GM19240 (cell line): ENCODE measurements around the gene CHCHD6.
"Not testable (repeated sequence)": the region's sequence is repeated elsewhere in the genome, so short reads cannot be mapped to it uniquely, and the experiment has no call there.

Experiments used
- DNase-seq: peaks from one replicate; pipeline ENCODE4 v3.0.0; 2011; ENCODE audit warnings: low spot score; ENCODE audit not compliant: insufficient read length

Gene CHCHD6

DNA sequence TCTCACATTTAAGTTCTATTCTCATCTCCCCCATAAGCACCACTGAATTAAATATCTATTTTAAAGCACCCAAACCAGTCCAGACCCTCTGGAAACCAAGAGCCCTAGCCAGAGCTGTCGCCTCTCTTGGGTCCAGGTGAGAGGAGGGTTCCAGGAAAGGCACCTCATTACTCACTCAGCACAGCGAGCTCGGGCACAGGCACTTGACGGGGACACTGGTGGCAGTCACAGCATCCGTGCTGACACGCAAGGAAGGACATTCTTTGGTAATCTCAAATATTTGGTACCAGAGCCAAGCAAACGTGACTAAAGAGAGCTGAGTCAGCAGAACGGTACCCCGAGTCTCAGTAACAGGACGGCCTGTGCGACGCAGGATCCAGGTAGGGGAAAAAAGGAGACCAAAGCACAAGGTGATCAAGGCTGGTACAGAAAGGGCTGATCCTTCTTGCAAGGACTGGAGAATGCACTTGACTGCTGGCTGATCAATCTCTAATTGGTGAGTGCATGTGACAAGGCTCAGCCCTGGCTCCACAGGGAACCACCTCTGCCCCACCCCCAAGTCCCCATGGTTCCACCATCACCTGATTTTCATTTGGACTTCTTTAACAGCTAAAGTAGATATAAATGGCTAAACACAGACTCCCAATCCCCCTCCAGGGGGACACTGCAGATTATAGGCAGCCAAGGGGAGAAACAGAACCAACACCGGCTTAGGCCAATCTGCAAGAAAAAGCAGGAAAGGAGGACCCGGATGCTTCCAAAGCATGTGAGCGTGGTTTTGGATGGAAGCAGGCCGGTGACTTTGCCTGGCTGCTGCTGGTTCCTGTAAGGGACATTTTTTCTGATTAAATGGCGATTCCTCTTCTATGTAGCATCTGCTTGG lies 61.4 kb downstream of the CHCHD6 start:
- no peak for DNase-seq

GRCh38 chr3:126766653-126767052 lies 62.6 kb downstream of the CHCHD6 start:
- DNase-seq = no peak

- no peak for DNase-seq
Observed at GRCh38 chr3:126768903-126769302, 64.9 kb downstream of the CHCHD6 start.

DNA sequence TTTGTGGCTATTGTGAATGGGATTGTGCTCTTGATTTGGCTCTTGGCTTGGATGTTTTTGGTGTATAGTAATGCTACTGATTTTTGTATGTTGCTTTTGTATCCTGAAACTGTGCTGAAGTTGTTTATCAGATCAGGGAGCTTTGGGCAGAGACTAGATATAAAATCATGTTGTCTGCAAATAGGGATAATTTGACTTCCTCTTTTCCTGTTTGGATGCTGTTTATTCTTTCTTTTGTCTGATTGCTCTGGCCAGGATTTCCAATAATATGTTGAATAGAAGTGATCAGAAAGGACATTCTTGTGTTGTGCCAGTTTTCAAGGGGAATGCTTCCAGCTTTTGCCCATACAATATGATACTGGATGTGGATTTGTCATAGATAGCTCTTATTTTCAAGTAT lies 66.1 kb downstream of the CHCHD6 start:
- no peak for DNase-seq

GRCh38 chr3:126773167-126773566 lies 69.1 kb downstream of the CHCHD6 start:
- no peak for DNase-seq

GRCh38 chr3:126773783-126774182 lies 69.7 kb downstream of the CHCHD6 start:
- DNase-seq = no peak

- no peak for DNase-seq
Observed at GRCh38 chr3:126777366-126777765, 73.3 kb downstream of the CHCHD6 start.

- no peak for DNase-seq
Observed at GRCh38 chr3:126780666-126781065, 76.6 kb downstream of the CHCHD6 start.

DNA sequence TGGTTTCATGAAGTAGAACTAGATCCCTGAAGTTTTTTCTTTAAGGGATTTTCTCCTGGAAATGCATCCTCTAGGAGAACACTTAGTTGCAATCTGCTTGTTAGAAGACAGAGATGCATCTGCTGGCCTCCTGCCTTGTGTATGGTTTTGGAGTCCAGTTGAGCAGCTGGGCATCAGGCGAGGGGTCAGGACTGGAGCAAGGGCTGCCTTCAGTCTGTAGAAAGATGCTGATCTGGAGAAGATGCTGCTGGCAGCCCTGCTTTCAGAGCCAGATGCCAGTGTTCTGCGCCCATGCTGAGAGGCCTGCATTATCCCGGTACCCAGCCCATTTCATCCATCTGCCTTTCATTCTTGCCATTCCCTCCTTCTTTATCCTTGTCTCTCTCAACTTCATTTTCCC lies 77.4 kb downstream of the CHCHD6 start:
- no peak for DNase-seq

DNA sequence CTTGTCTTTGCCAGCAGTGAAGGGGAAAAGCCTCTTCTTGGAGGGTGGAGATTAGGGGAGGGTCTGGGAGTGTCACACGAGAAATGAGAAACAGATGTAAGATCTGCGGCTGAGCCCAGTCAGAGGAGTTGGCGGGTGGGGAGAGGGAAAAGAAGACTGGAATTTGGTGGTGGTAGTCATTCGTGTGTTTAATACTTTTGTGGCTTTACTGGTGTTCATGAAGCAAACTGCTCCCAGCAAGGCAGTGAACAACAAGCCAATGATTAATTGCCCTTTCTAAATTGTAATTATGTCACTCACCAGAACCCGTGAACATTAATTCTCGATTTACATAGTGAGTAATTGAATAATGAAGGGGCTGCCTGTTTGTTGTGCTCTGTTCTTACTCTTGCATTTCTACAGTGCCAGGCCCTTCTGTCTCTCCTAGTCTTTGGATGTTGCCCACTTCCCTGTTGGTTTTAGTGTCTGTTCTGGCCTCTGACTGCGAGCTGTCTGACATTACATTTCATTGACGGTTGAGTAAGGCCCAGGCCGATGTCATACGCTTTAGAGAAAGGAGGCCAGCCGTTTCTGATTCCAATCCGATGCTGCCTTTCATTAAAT lies 78.0 kb downstream of the CHCHD6 start:
- no peak for DNase-seq

DNA sequence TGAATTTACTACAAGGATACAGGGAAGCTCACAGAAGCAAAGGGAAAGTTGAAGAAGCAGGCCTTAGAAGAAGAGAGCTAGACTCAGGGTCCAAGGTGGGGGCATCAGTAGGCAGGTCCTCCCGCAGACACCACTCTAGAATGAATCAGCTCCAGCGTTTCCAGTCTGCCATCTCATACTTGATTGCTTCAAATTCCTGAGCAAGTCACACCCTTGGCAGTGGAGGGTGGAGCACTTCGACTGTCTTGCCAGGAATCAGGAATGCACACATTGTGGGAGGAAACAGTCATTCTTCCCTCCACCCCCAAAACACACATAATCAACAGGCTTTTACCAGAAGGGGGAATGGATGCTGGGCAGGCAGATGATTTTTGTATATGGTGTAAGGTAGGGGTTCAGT lies 78.5 kb downstream of the CHCHD6 start:
- DNase-seq = no peak

DNA sequence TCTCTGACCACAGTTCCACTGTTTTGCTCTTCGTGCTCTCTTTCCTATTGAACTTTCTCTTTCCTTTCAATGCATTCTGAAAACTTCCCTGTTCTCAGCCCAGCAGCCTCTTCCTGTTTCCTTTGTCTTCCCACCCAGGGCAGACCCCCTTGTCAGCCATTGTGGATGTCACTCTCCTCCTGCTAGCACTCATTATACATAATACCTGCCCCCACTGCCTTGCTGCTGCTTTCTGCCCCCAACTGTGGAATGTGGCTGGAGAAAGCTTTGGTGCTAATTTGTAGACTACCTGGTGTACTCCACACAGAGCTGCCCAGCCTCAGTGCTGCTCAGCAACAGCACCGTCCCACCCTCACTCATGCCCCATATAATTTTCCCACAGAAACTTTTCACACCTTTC lies 80.2 kb downstream of the CHCHD6 start:
- no peak for DNase-seq

- DNase-seq = not testable (repeated sequence)
Observed at GRCh38 chr3:126791320-126791719, 87.3 kb downstream of the CHCHD6 start.

DNA sequence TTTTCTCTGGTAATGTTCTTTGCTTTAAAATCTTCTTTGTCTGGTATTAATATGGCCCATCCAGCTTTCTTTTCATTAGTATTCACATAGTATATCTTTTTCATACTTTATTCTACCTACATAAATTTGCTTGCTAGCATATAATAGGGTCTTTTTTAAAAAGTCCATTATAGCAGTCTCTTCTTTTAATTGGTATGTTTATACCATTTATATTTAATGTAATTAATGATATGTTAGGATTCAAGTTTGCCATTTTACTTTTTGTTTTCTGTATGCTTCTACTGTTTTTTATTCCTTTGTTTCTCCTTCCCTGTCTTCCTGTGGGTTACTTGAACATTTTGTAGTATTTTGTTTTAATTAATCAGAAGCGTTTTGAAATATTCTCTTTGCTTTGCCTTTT lies 89.0 kb downstream of the CHCHD6 start:
- no peak for DNase-seq

DNA sequence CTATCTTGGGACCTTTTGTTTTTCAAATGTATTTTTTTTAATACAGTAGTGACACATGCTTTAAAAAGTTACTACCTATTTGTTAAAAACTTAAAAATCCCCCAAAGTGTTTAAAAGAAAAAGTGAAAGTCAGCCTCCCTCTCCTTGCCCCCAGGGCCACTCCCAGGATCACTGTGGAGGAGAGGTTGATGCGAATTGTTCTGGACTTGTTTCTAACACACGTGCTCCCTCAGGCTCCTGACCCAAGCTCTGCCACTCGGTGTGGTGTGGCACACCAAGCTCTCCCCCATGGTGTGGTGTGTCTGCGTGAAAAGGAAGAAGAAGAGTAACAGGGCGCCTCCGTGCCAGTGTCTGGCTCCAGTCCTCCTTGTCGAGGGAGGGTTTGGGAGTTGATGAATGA lies 93.5 kb downstream of the CHCHD6 start:
- DNase-seq = no peak

DNA sequence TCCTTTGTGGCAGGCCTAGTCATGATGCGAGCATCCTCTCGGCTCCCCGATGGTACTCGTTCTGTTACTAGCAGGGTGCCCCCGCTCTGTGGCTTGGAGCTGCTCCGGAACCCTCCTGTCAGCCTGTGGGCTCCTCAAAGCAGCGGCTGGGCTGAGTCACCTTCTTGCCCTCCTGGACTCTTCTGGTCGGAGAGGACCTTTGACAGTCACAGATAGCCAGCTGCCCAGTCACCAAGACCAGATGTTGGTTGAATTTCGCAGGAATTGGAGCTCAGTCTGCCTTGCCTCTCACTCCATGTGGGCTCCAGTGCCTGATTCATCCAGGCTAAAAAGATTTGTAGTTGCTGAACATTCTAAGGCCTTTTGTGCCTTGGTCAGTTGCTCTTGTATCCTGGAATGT lies 94.5 kb downstream of the CHCHD6 start:
- DNase-seq = no peak

DNA sequence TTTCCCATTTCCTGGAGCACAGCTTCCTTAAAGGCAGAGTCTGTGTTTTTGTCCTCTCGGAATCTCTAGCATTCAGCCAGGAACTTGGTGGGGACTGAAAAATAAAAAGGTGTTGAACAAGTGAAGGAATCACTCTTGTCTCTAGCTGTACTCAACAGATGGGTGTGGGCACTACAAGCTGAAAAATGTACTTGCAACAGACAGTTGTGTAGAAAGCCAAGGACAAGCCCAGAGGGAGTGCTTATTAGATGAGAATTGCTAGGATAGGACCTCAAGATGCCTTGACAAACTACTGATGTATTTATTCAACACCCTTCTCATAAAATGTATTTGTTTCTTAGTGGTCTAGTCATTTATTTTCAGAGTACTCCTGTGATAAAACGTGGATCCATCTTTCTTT lies 95.1 kb downstream of the CHCHD6 start:
- no peak for DNase-seq

- DNase-seq = not testable (repeated sequence)
Observed at GRCh38 chr3:126801312-126801711, 97.3 kb downstream of the CHCHD6 start.

GRCh38 chr3:126807795-126808194 lies 103.8 kb downstream of the CHCHD6 start:
- DNase-seq = no peak

GRCh38 chr3:126811530-126811929 lies 107.5 kb downstream of the CHCHD6 start:
- DNase-seq = no peak

- DNase-seq = no peak
Observed at GRCh38 chr3:126816298-126816697, 112.3 kb downstream of the CHCHD6 start.

- DNase-seq = no peak
Observed at GRCh38 chr3:126816986-126817777, 113.1 kb downstream of the CHCHD6 start.
